ENCODE measurements around the gene CCDC88C.
"Not testable (repeated sequence)": the region's sequence is repeated elsewhere in the genome, so short reads cannot be mapped to it uniquely, and the experiment has no call there.

The CCDC88C gene

DNA sequence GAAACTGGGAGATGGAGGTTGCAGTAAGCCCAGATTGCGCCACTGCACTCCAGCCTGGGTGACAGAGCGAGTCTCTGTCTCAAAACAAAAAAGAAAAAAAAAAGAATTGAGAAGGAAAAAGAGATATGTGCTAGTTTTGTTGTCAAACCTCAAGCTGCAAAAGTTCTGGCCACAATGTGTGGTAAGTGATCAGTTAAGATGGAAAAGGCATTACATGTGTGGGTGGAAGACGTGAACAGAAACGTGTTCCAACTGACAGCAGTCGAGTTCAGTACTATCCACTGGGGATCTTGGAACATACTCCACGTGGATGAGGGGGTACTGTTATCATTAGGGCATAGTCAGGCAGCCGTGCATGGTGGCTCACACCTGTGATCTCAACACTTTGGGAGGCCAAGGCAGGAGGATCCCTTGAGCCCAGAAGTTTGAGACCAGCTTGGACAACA is 190.4 kb downstream of the CCDC88C start:
- H3K79me1 ChIP-seq (ENCODE audit: low read length) = no peaks in the 10 kb centered on the region
- WGBS (ENCODE audit: extremely low coverage, insufficient coverage, insufficient read length) = no CpG with 5 or more reads among the region's 7 CpGs
- no peak overlapping the region for H2AK5ac ChIP-seq (ENCODE audit: low read length)
- no peaks in the 10 kb centered on the region for H3K27me3 ChIP-seq (ENCODE audit: insufficient read depth, low read length)
- H3K9ac ChIP-seq (ENCODE audit: low read length) = no peak overlapping the region
- no peaks in the 10 kb centered on the region for H3K79me2 ChIP-seq (ENCODE audit: control insufficient read depth, insufficient read depth, low read length, poor library complexity)
- no peaks in the 10 kb centered on the region for H3K4me1 ChIP-seq (ENCODE audit: control insufficient read depth in 1 of 2, insufficient read depth in 2 of 2, low read length in 2 of 2)
- H3K23ac ChIP-seq (ENCODE audit: low read length) = no peak overlapping the region
- no peak overlapping the region for H2BK12ac ChIP-seq (ENCODE audit: low read length)
- H3K9me3 ChIP-seq (ENCODE audit: insufficient read depth, low read depth, low read length) = no peaks in the 10 kb centered on the region
- no peak overlapping the region for H3K18ac ChIP-seq (ENCODE audit: low read length)
- no peak overlapping the region for H2BK5ac ChIP-seq (ENCODE audit: low read depth, low read length, poor library complexity)
- peaks cover 0 to 2% of the 10 kb centered on the region in 2 experiments for H3K36me3 ChIP-seq (ENCODE audit: control insufficient read depth in 1 of 2, insufficient read depth in 2 of 2, low read length in 2 of 2)
- no peak overlapping the region for H2AFZ ChIP-seq (ENCODE audit: insufficient read depth, low read length, poor library complexity)
- no peak for DNase-seq
- no peak overlapping the region for H4K12ac ChIP-seq (ENCODE audit: low read depth, low read length)
- no peak overlapping the region for H3K27ac ChIP-seq (ENCODE audit: low read depth, low read length)
- H2BK120ac ChIP-seq (ENCODE audit: insufficient read depth, low read length, poor library complexity) = no peak overlapping the region
- H4K91ac ChIP-seq (ENCODE audit: low read depth, low read length) = no peak overlapping the region
- H3K4ac ChIP-seq (ENCODE audit: low read depth, low read length) = no peak overlapping the region
- H3K4me2 ChIP-seq (ENCODE audit: low read length) = no peak overlapping the region
- no peak overlapping the region for H3K14ac ChIP-seq (ENCODE audit: low read length)
- H4K8ac ChIP-seq (ENCODE audit: low read depth, low read length) = no peak overlapping the region
- H3K4me3 ChIP-seq (ENCODE audit: low read depth, low read length) = no peak overlapping the region

- H2AK5ac ChIP-seq (ENCODE audit: low read length); H2BK12ac ChIP-seq (ENCODE audit: low read length); H4K91ac ChIP-seq (ENCODE audit: low read depth, low read length); H3K36me3 ChIP-seq (ENCODE audit: control insufficient read depth in 1 of 2, insufficient read depth in 2 of 2, low read length in 2 of 2); H3K4me2 ChIP-seq (ENCODE audit: low read length); H2BK5ac ChIP-seq (ENCODE audit: low read depth, low read length, poor library complexity); H3K4ac ChIP-seq (ENCODE audit: low read depth, low read length); H3K4me1 ChIP-seq (ENCODE audit: control insufficient read depth in 1 of 2, insufficient read depth in 2 of 2, low read length in 2 of 2); H4K8ac ChIP-seq (ENCODE audit: low read depth, low read length); DNase-seq; H3K18ac ChIP-seq (ENCODE audit: low read length); H3K9ac ChIP-seq (ENCODE audit: low read length); H3K27me3 ChIP-seq (ENCODE audit: insufficient read depth, low read length); H3K14ac ChIP-seq (ENCODE audit: low read length); H3K23ac ChIP-seq (ENCODE audit: low read length); H3K9me3 ChIP-seq (ENCODE audit: insufficient read depth, low read depth, low read length); H3K79me1 ChIP-seq (ENCODE audit: low read length); H3K79me2 ChIP-seq (ENCODE audit: control insufficient read depth, insufficient read depth, low read length, poor library complexity); H3K27ac ChIP-seq (ENCODE audit: low read depth, low read length); H4K12ac ChIP-seq (ENCODE audit: low read depth, low read length); H2AFZ ChIP-seq (ENCODE audit: insufficient read depth, low read length, poor library complexity); H2BK120ac ChIP-seq (ENCODE audit: insufficient read depth, low read length, poor library complexity); H3K4me3 ChIP-seq (ENCODE audit: low read depth, low read length): not testable (repeated sequence)
- no CpG with 5 or more reads among the region's 4 CpGs for WGBS (ENCODE audit: extremely low coverage, insufficient coverage, insufficient read length)
Observed at GRCh38 chr14:91226360-91226759, 191.3 kb downstream of the CCDC88C start.

- Histone ChIP-seq H4K12ac (ENCODE audit: low read depth, low read length) (no peak overlapping the region), H3K14ac (ENCODE audit: low read length) (no peak overlapping the region), H3K27me3 (ENCODE audit: insufficient read depth, low read length) (no peaks in the 10 kb centered on the region), H3K36me3 (ENCODE audit: control insufficient read depth in 1 of 2, insufficient read depth in 2 of 2, low read length in 2 of 2) (peaks cover 0 to 6% of the 10 kb centered on the region in 2 experiments), H3K4ac (ENCODE audit: low read depth, low read length) (no peak overlapping the region), H2BK120ac (ENCODE audit: insufficient read depth, low read length, poor library complexity) (no peak overlapping the region), H4K91ac (ENCODE audit: low read depth, low read length) (no peak overlapping the region), H3K4me1 (ENCODE audit: control insufficient read depth in 1 of 2, insufficient read depth in 2 of 2, low read length in 2 of 2) (peaks cover 0 to 4% of the 10 kb centered on the region in 2 experiments), H3K9ac (ENCODE audit: low read length) (no peak overlapping the region), H2BK5ac (ENCODE audit: low read depth, low read length, poor library complexity) (no peak overlapping the region), H3K79me2 (ENCODE audit: control insufficient read depth, insufficient read depth, low read length, poor library complexity) (no peaks in the 10 kb centered on the region), H3K27ac (ENCODE audit: low read depth, low read length) (no peak overlapping the region), H3K18ac (ENCODE audit: low read length) (no peak overlapping the region), H3K23ac (ENCODE audit: low read length) (no peak overlapping the region), H4K8ac (ENCODE audit: low read depth, low read length) (no peak overlapping the region), H3K4me3 (ENCODE audit: low read depth, low read length) (no peak overlapping the region), H3K9me3 (ENCODE audit: insufficient read depth, low read depth, low read length) (no peaks in the 10 kb centered on the region), H3K4me2 (ENCODE audit: low read length) (no peak overlapping the region), H3K79me1 (ENCODE audit: low read length) (no peaks in the 10 kb centered on the region), H2AK5ac (ENCODE audit: low read length) (no peak overlapping the region), H2BK12ac (ENCODE audit: low read length) (no peak overlapping the region), H2AFZ (ENCODE audit: insufficient read depth, low read length, poor library complexity) (no peak overlapping the region)
- WGBS (ENCODE audit: extremely low coverage, insufficient coverage, insufficient read length) = no CpG with 5 or more reads among the region's 7 CpGs
- no peak for DNase-seq
Observed at GRCh38 chr14:91225025-91225424, 192.6 kb downstream of the CCDC88C start.

DNA sequence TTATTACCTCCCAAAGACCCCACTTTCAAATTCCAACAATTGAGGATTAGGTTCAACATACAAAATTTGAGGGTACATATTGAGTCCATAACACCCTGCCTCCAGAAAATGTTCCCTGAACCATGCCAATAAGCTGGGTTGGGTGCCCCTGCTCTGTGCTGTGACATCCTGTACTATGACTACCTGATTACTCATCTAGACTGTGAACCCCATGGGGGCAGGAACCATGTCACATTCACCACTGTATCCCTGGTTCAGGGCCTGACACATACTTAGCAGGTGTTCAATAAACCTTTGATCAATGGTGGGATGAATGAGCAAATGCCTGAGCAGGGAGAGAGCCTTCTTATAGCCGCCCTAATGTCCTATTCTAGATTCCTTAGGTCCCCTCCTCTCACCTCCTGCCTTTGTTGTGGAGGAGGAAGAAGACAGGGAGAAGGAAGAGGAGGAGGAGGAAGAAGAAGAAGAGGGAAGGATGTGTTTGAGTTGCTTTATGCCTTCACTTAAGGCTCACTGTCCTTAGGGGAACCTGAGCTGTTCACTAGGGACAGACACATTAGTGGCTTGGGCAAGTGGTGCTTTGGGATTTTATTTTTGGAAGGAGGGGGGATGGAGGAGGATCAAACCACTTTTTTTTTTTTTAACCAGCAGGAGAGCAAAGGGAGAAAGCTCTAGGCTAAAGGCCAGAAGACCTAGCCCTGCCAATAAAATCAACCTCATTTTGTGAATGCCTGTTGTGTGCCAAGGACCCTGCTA is 194.4 kb downstream of the CCDC88C start:
- Histone ChIP-seq H3K36me3 (ENCODE audit: control insufficient read depth in 1 of 2, insufficient read depth in 2 of 2, low read length in 2 of 2) (peaks cover 0 to 6% of the 10 kb centered on the region in 2 experiments), H3K4me2 (ENCODE audit: low read length) (no peak overlapping the region), H3K27ac (ENCODE audit: low read depth, low read length) (no peak overlapping the region), H2AK5ac (ENCODE audit: low read length) (no peak overlapping the region), H2BK12ac (ENCODE audit: low read length) (no peak overlapping the region), H3K4me1 (ENCODE audit: control insufficient read depth in 1 of 2, insufficient read depth in 2 of 2, low read length in 2 of 2) (peaks cover 0 to 4% of the 10 kb centered on the region in 2 experiments), H3K4me3 (ENCODE audit: low read depth, low read length) (no peak overlapping the region), H2AFZ (ENCODE audit: insufficient read depth, low read length, poor library complexity) (no peak overlapping the region), H2BK5ac (ENCODE audit: low read depth, low read length, poor library complexity) (no peak overlapping the region), H3K27me3 (ENCODE audit: insufficient read depth, low read length) (no peaks in the 10 kb centered on the region), H3K4ac (ENCODE audit: low read depth, low read length) (no peak overlapping the region), H3K9ac (ENCODE audit: low read length) (no peak overlapping the region), H2BK120ac (ENCODE audit: insufficient read depth, low read length, poor library complexity) (no peak overlapping the region), H4K12ac (ENCODE audit: low read depth, low read length) (no peak overlapping the region), H4K91ac (ENCODE audit: low read depth, low read length) (no peak overlapping the region), H3K14ac (ENCODE audit: low read length) (no peak overlapping the region), H3K79me1 (ENCODE audit: low read length) (no peaks in the 10 kb centered on the region), H3K18ac (ENCODE audit: low read length) (no peak overlapping the region), H3K79me2 (ENCODE audit: control insufficient read depth, insufficient read depth, low read length, poor library complexity) (no peaks in the 10 kb centered on the region), H3K23ac (ENCODE audit: low read length) (no peak overlapping the region), H4K8ac (ENCODE audit: low read depth, low read length) (no peak overlapping the region), H3K9me3 (ENCODE audit: insufficient read depth, low read depth, low read length) (no peaks in the 10 kb centered on the region)
- DNase-seq = no peak
- no CpG with 5 or more reads among the region's 1 CpG for WGBS (ENCODE audit: extremely low coverage, insufficient coverage, insufficient read length)

All from trophoblast cell (in vitro differentiated cells and primary cell).